GM19043 (cell line): ENCODE results near the gene CLEC3B.
A peak's percentile ranks its signal among the peaks of the same experiment; 100 is the strongest.
"Not testable (repeated sequence)": the region's sequence is repeated elsewhere in the genome, so short reads cannot be mapped to it uniquely, and the experiment has no call there.

Experiments used
- ATAC-seq: cut with Tn5 transposase; IDR thresholded peaks from one replicate; pipeline ENCODE4 v1.9.1; 2021; ENCODE audit warnings: low read depth; ENCODE audit not compliant: unreplicated experiment

Gene CLEC3B

DNA sequence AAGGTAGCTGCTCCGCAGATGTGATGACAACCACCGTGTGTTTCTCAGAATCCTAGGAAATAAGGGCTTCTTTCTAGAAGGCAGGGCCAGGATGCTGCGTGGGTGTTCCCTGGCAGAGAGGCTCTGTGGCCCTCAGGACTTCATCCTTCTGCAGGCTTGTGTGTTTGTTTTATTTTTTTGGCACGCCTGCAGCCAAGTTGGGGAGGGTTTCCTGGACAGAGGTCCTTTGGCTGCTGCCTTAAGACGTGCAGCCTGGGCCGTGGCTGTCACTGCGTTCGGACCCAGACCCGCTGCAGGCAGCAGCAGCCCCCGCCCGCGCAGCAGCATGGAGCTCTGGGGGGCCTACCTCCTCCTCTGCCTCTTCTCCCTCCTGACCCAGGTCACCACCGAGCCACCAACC is at the start of gene CLEC3B:
Gene CLEC3B, plus strand, starts transcription at position 266 of the 400 bp plus-strand sequence. Its CDS starts 60 bp downstream, at position 326.
- no peak for ATAC-seq

DNA sequence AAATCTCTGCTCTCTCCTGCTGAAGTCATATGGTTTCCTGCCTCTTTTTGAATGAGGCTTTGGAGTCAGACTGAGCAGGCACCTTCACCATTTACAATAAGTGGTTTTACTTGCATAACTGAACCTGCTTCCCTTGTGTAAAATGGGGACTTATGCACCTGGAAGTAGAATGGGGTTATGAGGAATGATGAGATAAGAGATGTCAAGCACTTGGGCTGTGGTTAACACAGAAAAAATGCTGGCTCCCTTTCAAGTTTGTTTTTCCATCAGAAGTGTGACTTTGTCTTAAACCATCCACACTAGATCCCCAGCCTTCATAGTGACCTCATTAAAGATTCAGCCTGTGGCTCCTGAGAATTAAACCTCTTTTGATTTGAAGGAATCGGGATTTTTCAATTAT is 44.9 kb upstream of the CLEC3B start:
- ATAC-seq, result no peak

DNA sequence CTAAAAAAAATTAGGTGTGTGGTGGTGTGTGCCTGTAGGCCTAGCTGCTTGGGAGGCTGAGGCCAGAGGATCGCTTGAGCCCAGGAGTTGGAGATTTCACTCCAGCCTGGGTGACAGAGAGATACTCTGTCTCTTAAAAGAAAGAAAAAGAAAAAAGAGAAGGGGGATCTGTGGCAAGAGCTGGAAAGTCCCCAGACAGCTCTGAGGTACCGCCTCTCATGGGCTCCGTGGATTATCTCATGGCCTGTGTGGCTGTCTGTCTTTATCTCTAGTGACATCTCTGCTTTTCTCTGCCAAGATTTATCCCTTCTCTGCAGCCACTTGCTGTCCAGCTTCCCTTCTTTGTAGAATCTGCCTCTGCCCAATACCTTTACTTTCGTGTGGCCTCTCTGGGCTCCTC is 44.4 kb upstream of the CLEC3B start:
- ATAC-seq, result no peak

GRCh38 chr3:44982817-44983216 is 43.3 kb upstream of the CLEC3B start:
- ATAC-seq, result no peak

DNA sequence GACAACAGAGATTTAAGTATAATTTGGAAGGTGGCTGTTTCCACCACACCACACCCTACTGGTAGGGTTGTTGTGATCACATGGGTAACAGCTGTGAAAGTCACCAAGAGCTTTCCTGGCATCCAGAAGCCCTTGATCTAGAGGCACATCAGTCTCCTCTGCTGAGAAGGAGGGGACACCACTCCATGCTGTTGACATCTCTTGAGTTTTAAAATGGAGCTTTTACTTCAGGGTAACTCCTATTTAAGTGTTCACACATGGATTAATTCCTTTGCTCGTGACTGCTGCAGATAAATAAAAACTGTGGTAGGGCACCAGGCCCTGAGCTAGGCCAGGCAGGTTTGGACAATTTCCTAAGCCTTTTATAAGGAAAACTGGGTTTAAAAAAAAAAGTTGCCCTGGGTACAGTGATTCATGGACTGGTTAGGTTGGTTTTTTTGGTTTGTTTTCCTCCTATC is 42.6 kb upstream of the CLEC3B start:
- ATAC-seq, result no peak

DNA sequence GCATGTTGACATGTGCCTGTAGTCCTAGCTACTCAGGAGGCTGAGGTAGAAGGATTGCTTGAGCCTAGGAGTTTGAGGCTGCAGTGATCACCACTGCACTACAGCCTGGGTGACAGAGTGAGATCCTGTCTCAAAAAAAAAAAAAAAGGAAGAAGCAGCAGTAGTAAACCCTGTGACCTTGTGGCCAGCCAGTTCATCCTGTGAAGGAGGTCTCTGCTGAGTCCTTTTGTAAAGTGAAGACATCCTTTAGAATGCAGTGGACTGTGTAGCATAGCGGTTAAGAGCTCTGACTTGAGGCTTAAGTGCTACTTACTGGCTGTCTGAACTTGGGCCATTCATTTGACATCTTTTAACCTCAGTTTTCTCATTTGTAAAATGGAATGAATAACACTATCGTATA is 41.8 kb upstream of the CLEC3B start:
- ATAC-seq, result peak; percentile 48

- not testable (repeated sequence) for ATAC-seq
These were observed 39.8 kb upstream of the CLEC3B start for GRCh38 chr3:44986330-44986729.

- ATAC-seq, result no peak
These were observed 38.8 kb upstream of the CLEC3B start for GRCh38 chr3:44987332-44987731.

DNA sequence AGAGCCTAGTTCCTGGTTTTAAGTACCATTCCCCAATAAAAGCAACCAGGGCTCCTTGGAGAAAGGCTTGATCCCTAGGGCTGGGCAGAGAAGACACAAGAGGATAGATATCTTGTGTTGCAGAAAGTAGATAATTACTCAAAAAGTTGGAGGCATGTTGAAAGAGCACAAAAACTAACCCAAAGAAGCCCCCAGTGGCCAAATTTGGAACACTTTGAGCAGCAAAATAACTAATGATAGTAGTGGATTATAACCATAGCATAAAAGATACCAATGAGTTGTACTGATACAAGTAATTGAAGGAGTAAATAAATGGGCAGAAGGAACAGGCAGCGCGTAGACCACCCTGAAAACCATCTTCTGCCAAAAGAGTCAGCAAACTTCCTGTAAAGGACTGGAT is 38.0 kb upstream of the CLEC3B start:
- no peak for ATAC-seq

GRCh38 chr3:44989141-44989540 is 37.0 kb upstream of the CLEC3B start:
- ATAC-seq, result no peak

DNA sequence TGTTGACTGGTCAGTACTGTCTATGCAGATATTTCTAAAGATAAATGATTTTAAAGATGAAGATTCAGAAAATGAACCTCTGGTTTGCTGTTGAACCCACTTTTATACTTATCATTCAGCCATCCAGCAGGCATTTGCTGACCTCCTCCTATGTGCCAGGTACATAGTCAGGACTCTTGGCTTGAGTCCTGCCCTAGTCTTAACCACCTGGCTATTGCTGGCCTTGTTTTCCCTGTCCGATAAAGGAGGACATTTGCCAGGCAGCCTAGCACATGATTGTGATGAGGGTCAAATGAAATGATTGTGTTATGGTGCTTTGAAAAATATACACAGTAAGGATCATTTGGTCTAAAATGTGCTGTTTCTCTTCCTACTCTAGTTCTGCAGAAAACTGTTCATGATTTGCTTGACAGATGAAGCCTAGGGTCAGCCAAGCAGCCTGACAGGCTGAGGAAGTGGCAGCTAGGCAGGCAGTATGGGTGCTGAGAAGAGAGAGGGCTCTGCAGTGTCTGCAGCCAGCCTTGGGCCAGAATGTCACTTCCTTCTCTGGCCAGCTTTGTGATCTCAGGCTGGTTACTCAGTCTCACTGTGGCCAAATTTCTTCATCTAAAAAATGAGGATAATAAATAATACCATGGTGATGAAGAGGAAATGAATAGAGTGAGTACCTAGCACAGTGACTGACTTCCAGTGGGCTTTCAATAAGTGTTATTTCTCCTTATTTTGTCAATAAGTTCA is 36.3 kb upstream of the CLEC3B start:
- no peak for ATAC-seq

- ATAC-seq, result no peak
These were observed 34.8 kb upstream of the CLEC3B start for GRCh38 chr3:44991326-44991725.

- no peak for ATAC-seq
These were observed 33.3 kb upstream of the CLEC3B start for GRCh38 chr3:44992555-44993470.

DNA sequence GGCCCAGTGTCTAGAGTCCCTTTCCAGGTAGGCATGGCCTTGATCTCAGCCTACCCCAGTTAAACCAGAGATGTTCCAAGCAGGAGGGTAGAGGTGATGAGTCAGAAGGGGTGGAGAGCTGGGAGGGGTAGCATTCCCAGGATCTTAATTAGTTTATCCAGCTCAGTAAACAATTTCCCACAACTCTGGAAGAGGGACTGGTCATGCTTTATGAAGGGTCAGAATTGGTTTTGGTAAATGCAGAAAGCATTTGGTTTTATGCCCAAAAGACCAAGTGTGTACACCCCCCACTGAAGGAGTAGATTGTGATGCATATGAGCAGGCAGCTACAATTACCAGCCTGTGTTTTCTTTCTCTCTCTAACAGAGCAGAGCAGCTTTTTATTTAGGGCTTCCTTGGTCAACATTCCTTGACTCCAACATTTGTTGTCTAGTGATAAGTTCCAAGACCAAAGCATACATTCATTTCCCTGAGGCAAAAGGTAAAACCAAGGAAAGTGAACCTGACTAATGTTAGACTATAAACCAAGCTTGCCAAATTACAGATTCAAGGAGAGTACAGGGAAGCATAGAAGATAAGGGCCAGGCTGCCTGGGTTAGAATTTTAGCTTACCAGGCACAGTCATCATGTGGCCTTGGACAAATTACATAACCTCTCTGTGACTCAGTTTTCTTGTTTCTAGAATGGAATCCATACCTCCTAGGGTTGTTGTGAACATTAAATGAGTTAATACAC is 32.5 kb upstream of the CLEC3B start:
- no peak for ATAC-seq

DNA sequence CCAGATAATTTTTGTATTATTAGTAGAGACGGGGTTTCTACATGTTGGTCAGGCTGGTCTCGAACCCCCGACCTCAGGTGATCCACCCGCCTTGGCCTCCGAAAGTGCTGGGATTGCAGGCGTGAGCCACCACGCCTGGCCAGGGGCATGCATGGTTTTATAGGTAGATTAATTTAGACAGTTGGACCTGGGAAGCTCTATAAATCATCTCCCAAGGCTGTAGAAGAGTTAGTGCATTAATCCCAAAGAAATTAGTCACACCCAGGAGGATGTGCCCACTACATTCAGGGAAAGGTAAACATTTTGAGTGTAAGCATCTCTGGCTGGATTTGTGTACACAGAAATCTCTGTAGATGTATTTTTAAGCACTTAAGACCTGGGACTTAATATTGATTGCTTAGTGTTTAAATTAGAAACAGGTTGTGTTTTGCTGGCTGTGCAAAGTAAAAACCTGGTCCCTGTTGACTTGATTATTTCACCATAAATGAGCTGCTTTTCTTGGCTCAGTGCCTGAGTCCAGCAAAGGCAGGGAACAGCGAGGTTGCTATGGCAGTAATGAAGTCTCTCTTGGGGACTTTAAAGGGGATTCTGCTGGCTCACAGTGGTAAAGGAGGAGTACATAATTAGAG is 30.8 kb upstream of the CLEC3B start:
- ATAC-seq, result no peak

DNA sequence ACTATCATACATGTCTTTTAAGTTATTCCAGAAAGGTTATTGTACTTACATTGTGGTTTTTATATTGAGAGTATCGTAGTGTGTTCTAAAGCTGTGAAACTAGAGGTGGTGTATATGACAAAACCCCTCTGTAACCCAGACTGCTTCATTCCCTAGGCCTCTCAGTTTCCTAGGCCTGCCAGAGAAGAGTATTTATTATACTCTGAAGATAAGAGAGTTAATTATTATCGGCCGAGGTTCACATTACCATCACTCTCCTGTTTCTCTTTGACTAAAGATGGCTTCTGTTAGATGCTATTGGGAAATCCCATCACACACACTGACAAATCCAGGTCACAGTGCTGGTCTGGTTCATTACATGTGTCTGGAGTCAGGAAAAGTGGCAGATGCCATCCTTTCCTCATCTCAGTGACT is 29.5 kb upstream of the CLEC3B start:
- no peak for ATAC-seq

GRCh38 chr3:44999782-45000181 is 26.3 kb upstream of the CLEC3B start:
- no peak for ATAC-seq

DNA sequence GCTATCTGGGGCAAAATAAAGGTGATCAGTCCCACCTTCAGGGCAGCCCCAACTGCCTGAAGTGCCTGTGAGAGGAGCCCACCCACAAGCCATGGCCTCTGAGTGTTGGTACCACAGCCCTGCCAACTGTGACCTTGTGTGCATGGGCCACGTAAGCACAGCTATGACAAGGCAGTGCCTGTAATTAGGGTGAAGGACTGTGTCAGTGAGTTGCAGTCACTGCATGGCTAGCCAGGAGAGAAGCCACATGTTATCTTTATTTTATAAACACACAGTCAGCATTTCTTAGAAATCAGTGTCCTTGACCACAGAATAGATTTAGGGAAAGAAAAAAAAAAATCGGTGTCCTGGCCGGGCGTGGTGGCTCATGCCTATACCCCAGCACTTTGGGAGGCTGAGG is 25.3 kb upstream of the CLEC3B start:
- ATAC-seq, result no peak

- no peak for ATAC-seq
These were observed 24.4 kb upstream of the CLEC3B start for GRCh38 chr3:45001738-45002137.

- ATAC-seq, result no peak
These were observed 23.9 kb upstream of the CLEC3B start for GRCh38 chr3:45002139-45002660.
